Hepatic stellate cell (primary cell): ENCODE results near the gene RBFOX2.
A peak's percentile ranks its signal among the peaks of the same experiment; 100 is the strongest.
"Not testable (repeated sequence)": the region's sequence is repeated elsewhere in the genome, so short reads cannot be mapped to it uniquely, and the experiment has no call there.

Experiments used
- DNase-seq: peaks from one replicate; pipeline ENCODE4 v3.0.0; 2011; ENCODE audit warnings: low spot score

RBFOX2 gene

DNA sequence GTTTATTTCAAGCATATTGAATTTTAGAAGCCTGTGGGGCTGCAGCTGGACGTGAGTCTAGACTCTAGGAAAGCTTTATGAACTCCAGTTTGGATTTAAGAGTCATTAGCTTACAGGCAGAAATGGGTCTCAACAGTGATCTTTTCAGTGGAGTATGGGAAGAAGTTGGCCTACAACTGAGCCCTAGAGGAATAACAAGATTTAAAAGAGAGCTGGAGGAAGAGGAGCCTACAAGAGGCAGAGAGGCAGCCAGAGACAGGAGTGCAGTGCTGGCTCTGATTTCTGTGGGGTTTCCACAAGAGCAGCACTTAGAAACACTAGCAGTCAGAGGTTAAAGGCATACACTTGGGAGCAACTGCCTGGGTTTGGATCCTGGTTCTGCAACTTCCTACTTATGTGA, 293.1 kb downstream of the RBFOX2 start:
- no peak for DNase-seq

GRCh38 chr22:35734517-35734827, 294.2 kb downstream of the RBFOX2 start:
- DNase-seq, result no peak

DNA sequence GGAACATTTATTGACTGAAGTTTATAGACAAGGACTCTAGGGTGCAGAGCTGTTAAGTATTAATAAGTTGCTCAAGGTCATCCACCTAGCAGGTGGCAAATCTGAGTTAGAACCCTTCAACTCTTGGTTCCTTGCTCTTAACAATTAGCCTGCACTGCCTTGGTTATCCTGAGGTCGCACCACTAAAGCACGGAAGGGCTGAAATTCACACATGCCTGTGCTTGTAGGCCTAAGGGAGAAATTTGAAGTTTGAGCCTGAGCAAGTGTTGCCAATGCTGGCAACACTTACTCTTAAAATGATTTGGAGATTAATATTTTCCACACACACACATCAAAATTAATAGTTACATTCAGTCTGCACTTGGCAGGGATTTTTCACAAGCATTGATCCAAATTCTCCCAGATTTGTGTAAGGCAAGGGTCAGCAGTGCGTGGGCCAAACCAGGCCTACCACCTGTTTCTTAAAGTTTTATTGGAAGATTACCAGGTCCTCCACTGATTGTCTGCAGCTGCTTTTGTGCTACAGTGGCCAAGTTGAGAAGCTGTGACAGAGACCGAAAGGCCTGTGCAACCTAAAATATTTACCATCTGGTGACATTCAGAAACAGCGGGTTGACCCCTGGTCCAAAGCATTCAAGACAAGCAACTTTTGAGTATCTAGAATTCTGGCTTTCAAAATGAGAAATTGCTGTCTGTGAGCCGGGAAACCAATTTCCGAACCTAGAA, 294.7 kb downstream of the RBFOX2 start:
- no peak for DNase-seq

- no peak for DNase-seq
Observed at GRCh38 chr22:35733036-35733435, 295.6 kb downstream of the RBFOX2 start.

GRCh38 chr22:35732116-35732515, 296.5 kb downstream of the RBFOX2 start:
- DNase-seq, result no peak

GRCh38 chr22:35731321-35731720, 297.3 kb downstream of the RBFOX2 start:
- DNase-seq, result no peak

DNA sequence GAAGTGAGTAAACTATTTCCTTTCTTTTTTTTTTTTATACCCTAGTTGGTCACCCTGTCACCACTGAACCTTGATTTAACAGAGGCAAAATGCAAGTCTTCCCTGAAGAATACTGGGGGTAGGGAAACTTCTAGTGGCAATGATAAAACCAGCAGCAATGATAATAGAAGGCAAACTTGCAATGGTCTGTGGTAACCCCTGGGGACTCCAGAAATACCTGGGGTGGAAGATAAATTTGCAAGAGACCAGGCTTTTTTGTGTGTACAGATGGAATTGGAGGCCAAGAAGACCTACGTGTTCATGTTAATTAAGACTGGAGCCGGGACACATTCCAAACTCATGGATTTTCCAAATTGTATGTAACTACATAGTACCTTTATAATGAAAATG, 299.3 kb downstream of the RBFOX2 start:
- no peak for DNase-seq

DNA sequence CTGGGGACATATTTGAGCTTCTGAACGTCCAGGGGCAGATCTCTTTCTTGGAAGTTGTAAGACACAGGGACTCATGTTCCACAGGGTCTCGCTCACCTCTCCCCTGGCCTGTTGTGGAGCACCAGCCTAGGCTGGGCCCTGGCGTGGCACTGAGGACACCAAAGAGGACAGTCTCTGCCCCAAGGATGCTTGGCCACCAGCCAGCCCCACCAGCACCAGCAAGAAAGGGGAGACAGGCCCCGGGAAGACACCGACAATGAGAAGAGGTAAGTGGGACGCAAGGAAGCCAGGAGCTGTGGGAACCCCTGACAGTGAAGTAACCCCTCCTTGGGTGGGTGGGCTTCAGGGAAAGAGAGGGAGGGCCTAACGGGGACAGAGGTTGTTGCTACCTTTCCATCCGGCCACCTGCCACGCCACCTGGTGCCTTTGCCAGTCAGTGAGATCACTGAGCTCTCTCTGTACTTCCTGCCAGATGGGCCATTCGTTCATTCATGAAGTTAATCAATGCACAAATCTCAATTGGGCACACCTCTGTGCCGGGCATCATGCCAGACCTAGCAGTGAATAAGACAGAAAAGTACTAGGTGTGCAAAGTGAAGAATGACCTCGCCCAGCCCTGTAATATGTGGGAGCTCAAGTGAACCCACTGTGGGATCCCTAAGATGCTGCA, 299.9 kb downstream of the RBFOX2 start:
- no peak for DNase-seq

DNA sequence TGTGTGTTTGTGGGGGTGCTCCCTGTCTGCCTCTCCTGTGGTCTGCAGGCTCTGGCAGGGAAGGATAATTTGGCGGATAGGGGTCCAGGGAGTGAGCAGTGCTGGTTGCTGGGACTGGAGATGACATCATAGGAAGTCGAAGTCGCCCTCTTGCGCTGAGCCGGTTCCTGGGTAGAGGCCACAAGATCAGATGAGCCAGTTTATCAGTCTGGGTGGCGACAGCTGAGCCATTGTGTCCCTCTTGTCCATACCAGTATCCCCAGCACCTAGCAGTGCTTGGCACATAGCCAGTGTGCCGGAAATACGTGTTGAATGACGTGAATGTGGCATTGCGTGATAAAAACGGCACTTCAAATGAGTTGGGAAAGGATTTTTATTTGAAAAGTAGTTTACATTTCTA, 301.2 kb downstream of the RBFOX2 start:
- no peak for DNase-seq

DNA sequence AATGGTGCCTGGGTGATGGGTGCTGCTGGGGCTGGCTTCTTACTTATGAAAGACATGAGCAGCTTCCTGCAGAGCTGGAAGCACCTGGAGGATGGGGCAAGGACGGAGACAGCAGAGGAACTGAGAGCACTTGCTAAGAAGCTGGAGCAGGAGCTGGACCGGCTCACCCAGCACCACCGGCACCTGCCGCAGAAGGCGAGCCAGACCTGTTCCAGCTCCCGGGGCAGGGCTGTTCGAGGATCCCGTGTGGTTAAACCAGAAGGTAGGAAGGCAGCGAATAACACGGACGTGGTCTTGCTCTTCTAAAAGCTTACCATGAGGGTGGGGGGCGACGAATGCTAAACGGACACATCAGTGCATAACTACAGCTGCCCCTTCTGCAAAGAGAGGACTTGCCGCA, 301.7 kb downstream of the RBFOX2 start:
- DNase-seq, result no peak

DNA sequence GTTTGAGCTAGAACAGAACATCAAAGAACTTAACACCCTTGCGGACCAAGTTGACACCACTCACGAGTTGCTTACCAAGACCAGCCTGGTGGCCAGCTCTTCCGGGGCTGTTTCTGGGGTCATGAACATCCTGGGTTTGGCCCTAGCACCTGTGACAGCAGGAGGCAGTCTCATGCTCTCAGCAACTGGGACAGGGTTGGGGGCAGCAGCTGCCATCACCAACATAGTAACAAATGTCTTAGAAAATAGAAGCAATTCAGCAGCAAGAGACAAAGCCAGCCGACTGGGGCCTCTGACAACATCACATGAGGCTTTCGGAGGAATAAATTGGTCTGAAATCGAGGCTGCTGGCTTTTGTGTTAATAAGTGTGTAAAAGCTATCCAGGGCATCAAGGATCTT, 302.2 kb downstream of the RBFOX2 start:
- DNase-seq, result no peak

DNA sequence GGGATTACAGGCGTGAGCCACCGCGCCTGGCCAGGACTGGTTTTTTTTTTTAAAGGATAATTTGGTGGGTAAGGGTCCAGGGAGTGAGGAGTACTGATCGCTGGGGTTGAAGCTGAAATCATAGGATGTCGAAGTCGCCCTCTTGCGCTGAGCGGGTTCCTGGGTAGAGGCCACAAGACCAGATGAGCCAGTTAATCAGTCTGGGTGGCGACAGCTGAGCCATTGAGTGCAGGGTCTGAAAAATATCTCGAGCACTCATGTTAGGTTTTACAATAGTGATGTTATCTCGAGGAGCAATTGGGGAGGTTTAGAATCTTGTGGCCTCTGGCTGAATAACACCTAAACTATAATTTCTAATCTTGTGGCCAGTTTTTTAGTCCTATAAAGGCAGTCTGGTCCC, 303.1 kb downstream of the RBFOX2 start:
- no peak for DNase-seq

GRCh38 chr22:35721960-35722359, 306.7 kb downstream of the RBFOX2 start:
- DNase-seq, result no peak

DNA sequence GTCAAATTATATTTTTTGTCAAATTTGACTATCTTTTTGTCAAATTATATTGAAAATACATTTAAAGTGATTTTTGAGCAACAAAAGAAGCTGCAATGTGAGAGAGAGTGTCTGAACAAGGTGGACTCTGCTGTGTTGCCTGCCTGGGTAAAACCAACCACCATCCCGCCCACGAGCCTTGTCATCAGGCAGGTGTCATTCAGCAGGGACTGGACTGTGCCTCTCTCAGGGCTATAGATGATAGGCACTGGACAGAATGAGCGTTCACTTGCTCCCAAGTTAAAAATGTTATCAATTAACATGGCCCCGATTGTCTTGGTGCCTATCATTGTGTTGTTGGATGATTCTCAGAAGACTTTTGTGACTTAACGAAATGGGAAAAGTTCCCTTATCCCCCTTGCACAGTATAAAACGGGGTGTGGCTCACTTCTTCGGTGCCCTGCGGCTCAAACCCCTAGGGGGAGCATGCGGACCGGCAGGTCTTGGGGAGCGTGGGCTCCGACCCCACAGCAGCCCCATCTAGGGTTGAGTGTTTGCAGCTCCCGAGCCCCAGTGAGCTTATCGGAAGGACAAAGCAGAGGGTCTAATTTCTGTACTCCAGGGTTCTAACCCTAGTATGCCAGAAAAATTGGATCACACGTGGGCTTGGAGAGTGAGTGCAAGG, 309.3 kb downstream of the RBFOX2 start:
- DNase-seq, result no peak

GRCh38 chr22:35717572-35717971, 311.1 kb downstream of the RBFOX2 start, which contains the start of gene APOL5:
TSS of gene APOL5 (plus strand) at chr22:35717872. CDS start at chr22:35717872, 0 bp downstream.
- no peak for DNase-seq

DNA sequence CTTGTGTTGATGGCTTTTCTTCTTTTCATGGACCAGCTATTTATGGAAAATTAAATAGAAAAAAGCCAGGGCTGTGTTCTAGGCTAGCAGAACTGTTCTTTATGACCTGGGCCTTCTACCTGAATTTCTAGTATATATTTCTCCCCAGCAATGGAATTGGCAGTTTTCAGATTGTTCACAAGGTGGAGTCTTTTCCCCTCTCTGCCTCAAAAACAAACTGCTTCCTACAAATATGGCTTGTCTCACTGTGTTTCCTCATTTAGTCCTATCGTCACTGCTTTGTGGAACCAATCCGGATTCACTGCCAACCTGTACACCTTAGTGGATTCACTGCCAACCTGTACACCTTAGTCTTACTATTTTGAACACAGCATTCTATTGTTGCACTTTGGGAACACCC, 316.0 kb downstream of the RBFOX2 start:
- DNase-seq, result no peak

- DNase-seq, result no peak
Observed at GRCh38 chr22:35711336-35711735, 317.3 kb downstream of the RBFOX2 start.

DNA sequence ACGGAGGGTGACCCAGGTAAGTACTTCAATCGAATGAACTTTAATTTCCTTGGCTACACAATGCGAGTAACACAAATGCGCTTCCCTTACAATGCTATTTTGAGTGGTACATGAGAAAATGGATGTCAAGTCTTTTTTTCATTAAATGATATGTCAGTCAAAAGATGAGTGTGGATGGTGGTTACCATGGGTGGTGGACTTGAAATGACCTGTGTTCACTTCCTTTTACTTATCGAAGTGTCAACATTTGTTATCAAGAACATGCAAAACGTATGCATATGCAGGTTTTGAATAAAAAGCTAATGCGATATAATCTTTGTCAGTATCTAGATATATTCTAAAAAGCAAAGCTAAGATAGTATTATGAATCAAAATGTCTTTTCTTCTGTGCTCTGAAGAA, 319.7 kb downstream of the RBFOX2 start:
- DNase-seq, result no peak

DNA sequence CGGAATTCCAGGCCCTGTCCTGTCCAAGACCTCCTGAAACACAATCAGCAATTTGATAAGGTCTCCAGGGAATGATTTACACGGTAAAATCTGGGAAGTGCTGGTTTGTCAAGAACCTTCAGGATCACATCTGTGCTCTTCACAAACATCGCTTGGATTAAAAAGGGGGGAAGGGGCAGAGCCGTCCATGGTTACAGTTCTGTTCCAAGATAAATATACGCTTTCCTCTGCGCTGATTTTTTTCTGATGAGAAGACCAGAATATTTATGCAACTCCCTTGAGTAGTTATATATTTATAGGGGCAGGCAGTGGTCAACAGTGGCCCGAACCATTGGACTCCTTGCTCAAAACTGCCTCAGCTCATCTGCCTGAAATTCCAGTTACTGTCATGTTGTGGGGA, 320.2 kb downstream of the RBFOX2 start:
- peak; percentile 32 for DNase-seq

DNA sequence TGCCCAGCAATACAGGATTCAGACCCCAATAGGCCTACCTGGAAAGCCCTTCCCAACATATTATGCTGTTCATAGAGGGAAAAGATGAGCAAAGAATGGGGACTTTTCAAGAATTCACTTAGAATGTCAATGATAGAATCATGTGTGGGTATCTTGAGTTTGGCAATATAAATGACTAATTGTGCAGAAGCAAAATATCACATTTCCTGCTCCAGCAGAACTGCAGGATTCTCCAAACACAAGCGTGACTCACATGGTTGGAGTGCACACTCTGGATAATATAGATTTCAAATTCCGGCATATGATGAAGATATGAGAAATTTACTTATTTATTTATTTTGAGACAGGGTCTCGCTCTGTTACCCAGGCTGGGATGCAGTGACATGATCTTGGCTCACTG, 323.5 kb downstream of the RBFOX2 start:
- DNase-seq, result peak; percentile 79

DNA sequence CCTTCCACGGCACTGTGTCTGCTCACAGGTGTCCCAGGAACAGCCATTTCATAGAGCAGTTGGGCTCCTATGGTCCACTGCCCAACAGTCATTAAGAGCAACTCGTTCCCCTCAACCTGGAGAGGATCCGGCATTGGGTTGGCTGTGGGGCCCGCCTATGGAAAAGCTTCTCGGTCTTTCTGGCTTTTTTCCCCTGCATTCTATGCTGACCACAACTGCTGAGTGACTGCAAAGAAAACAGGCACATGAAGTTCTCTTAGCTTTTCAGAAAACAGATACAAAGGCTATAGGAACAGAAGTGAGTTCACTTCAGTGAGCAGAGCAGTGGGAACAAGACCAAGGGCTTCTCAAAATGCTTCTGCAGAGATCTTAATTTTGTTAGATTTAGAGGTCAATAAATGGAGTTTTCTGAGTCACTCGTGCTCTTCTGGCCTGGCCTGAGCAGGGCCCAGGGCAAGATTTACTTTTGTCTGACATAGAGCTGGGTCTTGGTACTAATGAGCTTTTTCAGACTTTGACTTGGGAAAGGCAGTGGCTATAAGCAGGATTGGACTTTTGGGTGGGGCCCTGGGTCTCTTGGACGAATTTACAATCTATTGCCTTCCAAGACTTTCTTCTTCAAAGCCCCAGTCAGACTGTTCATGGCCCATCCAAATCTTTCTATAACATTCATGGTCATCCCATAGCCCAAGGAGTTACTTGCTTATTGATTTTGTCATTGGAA, 324.6 kb downstream of the RBFOX2 start:
- no peak for DNase-seq

GRCh38 chr22:35699852-35700251, 328.8 kb downstream of the RBFOX2 start:
- not testable (repeated sequence) for DNase-seq

DNA sequence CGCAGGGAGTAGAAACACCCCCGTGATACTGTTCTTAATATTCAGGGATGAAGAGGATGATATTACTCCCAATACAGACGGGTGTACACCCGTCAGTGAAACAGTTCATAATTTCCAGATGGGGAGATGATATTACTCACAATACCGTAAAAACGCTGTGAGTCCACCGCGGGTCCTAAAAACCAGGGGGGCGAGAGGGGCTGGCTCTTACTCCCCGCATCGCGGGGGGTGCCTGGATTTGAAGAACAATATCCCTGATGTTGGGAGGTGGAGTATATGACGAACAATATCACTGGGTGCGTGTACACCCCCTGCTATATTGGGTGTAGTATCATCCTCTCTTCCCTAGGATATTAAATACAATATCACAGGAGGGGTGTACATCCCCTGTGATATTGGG, 331.5 kb downstream of the RBFOX2 start:
- no peak for DNase-seq
